OCI-LY1 (cell line): Measurements from ENCODE around the gene IFIT1B.
A peak's percentile ranks its signal among the peaks of the same experiment; 100 is the strongest.

Source experiments
- H2AFZ ChIP-seq: fragments of 200-600 bp; sonication (generic), shearing (Covaris generic); 2 replicates; pipeline ENCODE4 v1.6.0; 2014; ENCODE audit warnings: antibody characterized with exemption, mild to moderate bottlenecking, low read length
- H3F3A ChIP-seq: fragments of 200-600 bp; sonication (generic), shearing (Covaris generic); 2 replicates; pipeline ENCODE4 v1.6.0; 2014; ENCODE audit warnings: mild to moderate bottlenecking, antibody characterized with exemption, low read length, moderate library complexity; ENCODE audit not compliant: insufficient read depth
- H3K27ac ChIP-seq: fragments of 200-600 bp; sonication (generic); 2 replicates; pipeline ENCODE4 v1.5.1; 2014; ENCODE audit warnings: low read length, mixed run types, mild to moderate bottlenecking, low read depth; ENCODE audit not compliant: poor library complexity, severe bottlenecking
- H3K27me3 ChIP-seq: fragments of 200-600 bp; sonication (generic); 2 replicates; pipeline ENCODE4 v1.6.0; 2014; ENCODE audit warnings: antibody characterized with exemption, mild to moderate bottlenecking, low read length, moderate library complexity; ENCODE audit not compliant: insufficient read depth
- H3K36me3 ChIP-seq: fragments of 200-600 bp; sonication (generic); 2 replicates; pipeline ENCODE4 v1.6.1; 2014; ENCODE audit warnings: mild to moderate bottlenecking, antibody characterized with exemption, low read length, moderate library complexity, mixed read lengths; ENCODE audit not compliant: insufficient read depth
- H3K4me1 ChIP-seq: fragments of 200-600 bp; sonication (generic); 2 replicates; pipeline ENCODE4 v1.5.1; 2014; ENCODE audit warnings: mild to moderate bottlenecking, low read length, moderate library complexity; ENCODE audit not compliant: insufficient read depth, severe bottlenecking
- H3K4me2 ChIP-seq: fragments of 200-600 bp; sonication (generic), shearing (Covaris generic); 2 replicates; pipeline ENCODE4 v1.6.1; 2014; ENCODE audit warnings: low read length
- H3K4me3 ChIP-seq: fragments of 200-600 bp; sonication (generic); 2 replicates; pipeline ENCODE4 v1.5.1; 2014; ENCODE audit warnings: low read length, low read depth, mild to moderate bottlenecking, mixed read lengths; ENCODE audit not compliant: poor library complexity, severe bottlenecking
- H3K79me2 ChIP-seq: fragments of 200-600 bp; shearing (Covaris generic); 2 replicates; pipeline ENCODE4 v1.6.1; 2016; ENCODE audit warnings: mixed run types, low read length, mixed read lengths; ENCODE audit not compliant: insufficient read depth
- H3K9ac ChIP-seq: fragments of 200-600 bp; sonication (generic), shearing (Covaris generic); 2 replicates; pipeline ENCODE4 v1.6.1; 2014; ENCODE audit warnings: mild to moderate bottlenecking, low read length, mixed read lengths
- H3K9me2 ChIP-seq: fragments of 200-600 bp; sonication (generic), shearing (Covaris generic); 2 replicates; pipeline ENCODE4 v1.6.1; 2014; ENCODE audit warnings: low read depth, mild to moderate bottlenecking, low read length, mixed read lengths
- H3K9me3 ChIP-seq: fragments of 200-600 bp; shearing (Covaris generic); 2 replicates; pipeline ENCODE4 v1.6.1; 2014; ENCODE audit warnings: low read length, mixed read lengths
- H4K20me1 ChIP-seq: fragments of 200-600 bp; sonication (generic), shearing (Covaris generic); 2 replicates; pipeline ENCODE4 v1.6.0; 2016; ENCODE audit warnings: mild to moderate bottlenecking, low read length; ENCODE audit not compliant: insufficient read depth
- EZH2 ChIP-seq: fragments of 200-600 bp; sonication (generic), shearing (Covaris generic); IDR thresholded peaks from 2 replicates; pipeline ENCODE4 v1.8.0; 2017; ENCODE audit warnings: borderline replicate concordance, mixed run types, mild to moderate bottlenecking, antibody characterized with exemption, low read length, moderate library complexity, mixed read lengths
- TF ChIP-seq, protein P1 (sequence below): fragments of 200-600 bp; sonication (generic), shearing (Covaris generic); IDR thresholded peaks from 2 replicates; pipeline ENCODE4 v1.5.1; 2017; ENCODE audit warnings: mild to moderate bottlenecking, antibody characterized with exemption, low read length, moderate library complexity, mixed read lengths

IFIT1B gene

DNA sequence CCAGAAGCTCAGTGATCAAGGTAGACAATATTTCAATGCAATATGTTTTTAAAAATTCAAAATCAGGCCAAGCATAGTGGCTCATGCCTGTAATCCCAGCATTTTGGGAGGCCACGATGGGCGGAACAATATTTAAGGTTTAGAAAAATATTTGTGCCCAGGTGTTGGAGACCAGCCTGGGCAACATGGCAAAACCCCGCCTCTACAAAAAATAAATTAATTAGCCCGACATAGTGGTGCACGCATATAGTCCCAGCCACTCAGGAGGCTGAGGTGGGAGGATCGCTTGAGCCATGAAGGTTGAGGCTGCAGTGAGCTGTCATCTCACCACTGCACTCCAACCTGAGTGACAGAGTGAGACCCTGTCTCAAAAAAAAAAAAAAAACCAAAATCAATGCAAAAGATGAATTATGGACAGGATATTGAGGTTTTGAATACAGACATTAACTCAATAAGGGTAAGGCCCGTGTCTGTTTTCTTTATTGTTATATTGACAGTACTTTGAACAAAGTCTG lies 35.6 kb downstream of the IFIT1B start:
- Histone ChIP-seq H3K36me3 (no peaks in the 10 kb centered on the region), H3K9me3 (no peaks in the 10 kb centered on the region), H3K4me3 (peak overlapping the region; percentile 64), H3F3A (no peaks in the 10 kb centered on the region), H4K20me1 (no peaks in the 10 kb centered on the region), H3K9me2 (no peaks in the 10 kb centered on the region), H3K27me3 (no peaks in the 10 kb centered on the region), H2AFZ (no peak overlapping the region), H3K4me2 (peak overlapping the region; percentile 84), H3K27ac (no peak overlapping the region), H3K4me1 (peaks cover 5% of the 10 kb centered on the region), H3K9ac (no peak overlapping the region), H3K79me2 (no peaks in the 10 kb centered on the region)
- TF ChIP-seq, protein P1, sequence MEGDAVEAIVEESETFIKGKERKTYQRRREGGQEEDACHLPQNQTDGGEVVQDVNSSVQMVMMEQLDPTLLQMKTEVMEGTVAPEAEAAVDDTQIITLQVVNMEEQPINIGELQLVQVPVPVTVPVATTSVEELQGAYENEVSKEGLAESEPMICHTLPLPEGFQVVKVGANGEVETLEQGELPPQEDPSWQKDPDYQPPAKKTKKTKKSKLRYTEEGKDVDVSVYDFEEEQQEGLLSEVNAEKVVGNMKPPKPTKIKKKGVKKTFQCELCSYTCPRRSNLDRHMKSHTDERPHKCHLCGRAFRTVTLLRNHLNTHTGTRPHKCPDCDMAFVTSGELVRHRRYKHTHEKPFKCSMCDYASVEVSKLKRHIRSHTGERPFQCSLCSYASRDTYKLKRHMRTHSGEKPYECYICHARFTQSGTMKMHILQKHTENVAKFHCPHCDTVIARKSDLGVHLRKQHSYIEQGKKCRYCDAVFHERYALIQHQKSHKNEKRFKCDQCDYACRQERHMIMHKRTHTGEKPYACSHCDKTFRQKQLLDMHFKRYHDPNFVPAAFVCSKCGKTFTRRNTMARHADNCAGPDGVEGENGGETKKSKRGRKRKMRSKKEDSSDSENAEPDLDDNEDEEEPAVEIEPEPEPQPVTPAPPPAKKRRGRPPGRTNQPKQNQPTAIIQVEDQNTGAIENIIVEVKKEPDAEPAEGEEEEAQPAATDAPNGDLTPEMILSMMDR = no peak
- no peak for TF ChIP-seq EZH2

DNA sequence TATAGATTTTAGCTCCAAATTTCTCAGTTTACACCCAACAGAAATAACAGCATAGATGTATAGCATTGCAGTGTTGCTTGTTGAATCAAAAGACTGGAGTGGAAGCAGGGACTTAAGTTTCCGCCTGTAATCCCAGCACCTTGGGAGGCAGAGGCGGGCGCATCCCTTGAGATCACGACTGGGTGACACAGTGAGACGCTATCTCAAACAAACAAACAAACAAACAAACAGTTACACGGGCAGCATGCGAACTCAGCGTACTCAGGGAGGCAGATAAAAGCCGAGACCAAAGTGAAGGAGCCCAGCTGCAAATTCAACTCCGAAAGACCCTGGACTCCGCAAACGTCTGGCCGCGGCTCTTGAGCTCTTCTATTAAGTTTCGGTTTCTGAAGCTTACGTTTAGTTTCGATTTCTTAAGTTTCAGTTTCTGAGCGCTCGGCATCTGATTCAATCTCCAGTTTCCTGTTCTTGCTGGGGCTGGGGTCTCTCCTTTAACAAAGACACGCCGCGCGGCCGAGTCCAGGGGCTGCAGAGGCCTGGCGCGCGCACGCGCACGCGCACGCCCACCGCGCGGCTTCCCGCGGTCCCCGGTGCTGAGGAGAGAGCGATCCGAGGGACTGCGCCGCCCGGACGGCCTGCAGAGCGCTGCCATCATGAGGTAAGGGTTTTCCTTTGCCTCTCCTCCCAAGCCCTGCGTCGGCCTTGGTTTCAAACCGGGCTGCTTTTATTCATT lies 36.5 kb downstream of the IFIT1B start, which contains the start of gene IFIT5:
TSS of gene IFIT5 (plus strand) at position 423 of the 733 bp plus-strand sequence. CDS start at position 654, 231 bp downstream.
- TF ChIP-seq, protein P1 = no peak
- no peak for TF ChIP-seq EZH2
- Histone ChIP-seq H3K27ac (no peak within 1 kb of the TSS), H4K20me1 (no peaks in the 10 kb centered on the region), H2AFZ (0 out of 2 replicates have a peak within 1 kb of the TSS, but pooled peaks have one; percentile 79), H3K4me2 (peak within 1 kb of the TSS; percentile 84), H3K9me3 (no peaks in the 10 kb centered on the region), H3K9ac (peak within 1 kb of the TSS; percentile 64), H3K79me2 (no peaks in the 10 kb centered on the region), H3K4me1 (peaks cover 5% of the 10 kb centered on the region), H3K36me3 (no peaks in the 10 kb centered on the region), H3K9me2 (no peaks in the 10 kb centered on the region), H3F3A (no peaks in the 10 kb centered on the region), H3K4me3 (peak within 1 kb of the TSS; percentile 64), H3K27me3 (no peaks in the 10 kb centered on the region)

DNA sequence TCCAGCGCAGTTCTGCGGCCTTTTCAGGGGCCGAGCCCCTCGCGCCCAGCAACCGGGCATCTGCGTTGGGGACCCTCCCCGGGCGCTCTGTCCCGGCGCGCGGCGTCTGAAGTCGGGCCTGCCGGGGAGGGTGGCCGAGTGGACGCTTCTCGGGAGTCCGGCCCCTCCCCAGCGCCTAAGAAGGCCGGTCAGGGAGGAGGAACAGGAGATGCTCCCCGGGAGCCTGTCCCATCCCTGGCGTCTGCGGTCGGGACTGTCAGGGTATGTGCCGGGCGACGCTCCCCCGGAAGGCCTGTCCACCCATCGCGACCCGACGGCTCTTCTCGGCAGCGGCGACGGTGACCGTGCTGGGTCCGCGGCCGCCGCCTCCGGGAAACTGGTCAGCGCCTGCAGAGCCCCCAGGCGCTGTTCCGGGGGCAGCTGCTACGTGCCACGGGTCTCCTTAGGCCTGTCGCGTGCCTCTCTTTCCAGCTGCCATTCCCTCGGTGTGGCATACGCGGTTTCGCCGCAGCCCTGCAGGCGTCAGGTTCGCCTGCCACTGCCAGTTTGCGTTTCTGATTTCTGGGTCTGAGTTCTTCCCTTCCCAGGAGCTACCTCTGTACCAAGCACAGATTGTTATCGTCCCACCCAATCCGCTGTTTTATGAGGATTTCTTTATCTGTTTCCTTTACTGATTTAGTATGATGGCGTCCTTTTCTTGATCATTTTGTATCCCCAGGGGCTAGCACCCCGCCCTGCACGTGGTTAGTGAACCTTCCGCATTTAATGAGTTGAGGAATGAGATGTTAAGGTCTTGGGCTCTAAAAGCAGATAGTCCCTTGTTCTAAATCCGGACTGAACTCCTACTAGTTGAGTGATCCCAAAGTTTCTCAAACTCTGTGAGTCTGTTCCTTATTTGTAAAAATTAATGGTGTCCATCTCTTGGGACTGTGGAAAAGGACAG lies 37.3 kb downstream of the IFIT1B start:
- Histone ChIP-seq H3K4me2 (peak overlapping the region; percentile 84), H3K27ac (no peak overlapping the region), H3K9me2 (no peaks in the 10 kb centered on the region), H4K20me1 (no peaks in the 10 kb centered on the region), H3K4me1 (peaks cover 5% of the 10 kb centered on the region), H3K9me3 (no peaks in the 10 kb centered on the region), H2AFZ (no peak overlapping the region), H3K36me3 (no peaks in the 10 kb centered on the region), H3K9ac (peak overlapping the region; percentile 64), H3K4me3 (peak overlapping the region; percentile 64), H3K27me3 (no peaks in the 10 kb centered on the region), H3F3A (no peaks in the 10 kb centered on the region), H3K79me2 (no peaks in the 10 kb centered on the region)
- TF ChIP-seq, protein P1 = no peak
- TF ChIP-seq EZH2 = no peak
